Measurements from ENCODE around the gene GPX2.

Gene GPX2

DNA sequence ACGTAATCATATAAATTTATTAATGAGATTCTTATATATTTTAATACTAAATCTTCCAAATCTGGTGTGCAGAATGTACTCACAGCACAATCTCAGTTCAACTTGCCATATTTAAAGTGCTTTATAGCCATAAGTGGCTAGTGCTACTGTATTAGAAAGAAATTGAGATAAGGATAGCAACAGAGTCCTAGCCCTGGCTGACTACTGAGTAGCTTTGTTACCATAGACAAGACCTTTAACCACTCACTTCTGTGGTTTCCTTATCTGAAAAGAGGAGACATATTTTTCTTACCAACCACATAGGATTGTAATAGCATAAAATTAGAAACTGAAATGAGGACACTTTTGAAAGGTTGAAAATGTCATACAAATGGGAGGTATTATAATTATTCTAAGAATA lies 30.3 kb downstream of the GPX2 start:
- no peak for DNase-seq

DNA sequence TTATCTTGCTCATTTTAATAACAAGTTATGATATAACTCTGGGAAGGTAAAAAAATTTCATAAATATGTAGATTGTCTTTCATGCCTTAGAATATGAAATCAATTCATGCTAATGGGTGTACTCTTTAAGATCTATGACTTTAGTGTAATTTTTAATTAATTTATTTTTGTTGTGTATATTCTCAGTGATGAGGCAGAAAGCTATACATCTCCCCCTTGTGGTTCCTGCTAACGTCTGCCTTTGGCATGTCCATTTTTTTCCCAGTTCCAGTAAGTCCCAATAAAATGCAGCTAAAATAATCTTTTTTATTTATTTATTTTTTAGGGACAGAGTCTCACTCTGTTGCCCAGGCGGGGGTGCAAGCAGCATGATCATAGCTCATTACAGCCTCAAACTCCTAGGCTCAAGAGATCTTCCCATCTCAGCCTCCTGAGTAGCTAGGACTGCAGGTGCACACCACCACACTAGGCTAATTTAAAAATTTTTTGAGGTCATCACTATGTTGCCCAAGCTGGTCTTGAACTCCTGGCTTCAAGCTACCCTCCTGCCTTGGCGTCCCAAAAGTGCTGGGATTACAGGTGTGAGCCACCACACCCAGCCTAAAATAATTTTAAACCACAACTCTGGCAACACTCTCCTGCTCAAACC lies 31.6 kb downstream of the GPX2 start:
- no peak for DNase-seq

DNA sequence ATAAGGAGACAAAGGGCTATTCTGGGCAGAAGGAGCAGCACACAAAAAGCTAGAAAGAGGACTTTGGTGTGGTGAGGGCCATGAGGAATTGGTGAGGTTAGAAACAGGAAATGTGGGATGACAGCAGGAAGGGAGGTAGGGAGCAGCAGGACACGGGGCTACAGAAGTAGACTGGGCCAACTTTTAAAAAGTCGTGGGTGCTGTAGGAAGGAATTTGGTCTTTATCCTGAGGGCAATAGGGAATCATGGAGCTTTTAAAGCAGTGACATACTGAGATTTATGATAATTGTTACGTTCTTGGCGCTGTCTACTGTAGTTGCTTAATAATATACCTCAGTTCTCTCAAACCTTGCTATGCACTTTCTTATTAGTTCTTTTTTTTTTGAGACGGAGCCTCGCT lies 36.5 kb downstream of the GPX2 start:
- no peak for DNase-seq

DNA sequence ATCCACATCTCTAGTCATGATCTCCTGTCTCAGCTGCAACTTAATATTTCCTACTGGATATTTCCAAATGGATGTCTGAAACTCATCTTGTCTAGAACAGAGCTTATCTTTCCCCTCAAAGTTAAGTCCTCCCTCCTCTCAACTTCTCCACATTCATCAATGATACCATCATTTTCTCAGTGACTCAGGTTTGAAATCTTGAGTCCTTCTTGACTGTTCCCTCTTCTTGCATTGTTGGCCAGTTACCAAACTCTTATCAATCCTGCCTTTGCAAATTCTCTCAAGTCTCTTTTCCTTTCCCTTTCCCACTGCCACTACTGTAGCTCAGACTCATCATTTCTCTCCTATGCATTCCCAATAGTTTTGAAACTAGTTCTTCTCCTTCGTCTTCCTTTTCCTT lies 42.6 kb downstream of the GPX2 start:
- no peak for DNase-seq

DNA sequence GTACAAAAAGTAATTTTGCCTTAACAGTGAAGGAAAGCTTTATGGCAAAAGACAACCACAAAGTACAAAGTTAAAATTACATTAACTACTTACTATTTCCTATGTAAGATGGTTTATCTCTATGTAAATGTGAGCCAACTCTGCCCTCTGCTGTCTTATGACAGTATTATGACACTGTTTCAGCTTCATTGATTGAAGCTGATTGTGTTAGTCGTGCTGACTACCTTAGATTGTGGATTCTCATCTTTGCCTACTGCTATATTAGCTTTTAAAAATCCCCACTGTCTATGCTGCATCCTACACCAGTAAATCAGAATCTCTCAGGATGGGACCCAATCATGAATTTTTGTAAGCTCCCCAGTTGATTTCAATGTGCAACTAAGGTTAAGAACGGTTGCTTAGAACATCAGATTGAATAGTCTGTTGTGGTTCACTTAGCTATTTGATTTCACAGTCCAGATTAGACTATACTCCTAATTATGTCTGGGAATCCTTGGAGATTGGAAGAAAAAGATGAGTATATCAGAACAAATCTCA lies 50.6 kb downstream of the GPX2 start:
- DNase-seq = no peak

DNA sequence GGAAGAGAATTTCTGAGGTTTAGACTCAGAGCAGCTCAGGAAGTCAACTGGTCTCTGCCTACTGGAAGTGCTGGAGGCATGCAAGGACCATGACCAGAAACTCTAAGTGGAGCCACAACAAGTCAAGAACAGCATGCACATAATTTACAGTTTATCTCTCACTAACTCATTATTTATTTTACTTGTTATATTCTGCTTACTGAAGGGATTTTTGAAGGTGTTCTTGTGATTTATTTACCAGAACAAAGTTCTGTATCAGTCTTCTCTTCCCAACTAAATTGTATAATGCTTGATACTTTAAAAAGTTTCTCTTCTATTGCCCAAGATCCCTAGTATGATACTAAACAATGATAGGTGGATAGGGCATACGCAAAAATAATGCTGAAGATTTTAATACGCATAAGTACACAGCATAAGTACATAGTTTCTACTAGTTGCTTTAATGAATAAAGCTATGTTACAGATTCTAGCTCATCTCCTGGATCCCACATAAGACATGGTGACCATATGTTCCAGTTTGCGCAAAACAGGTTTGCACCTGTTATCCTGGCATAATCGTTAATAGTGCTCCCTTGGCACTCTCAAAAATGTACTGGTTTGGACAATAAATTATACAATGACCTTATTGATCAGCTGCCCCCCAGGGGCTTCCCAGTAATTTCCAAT lies 51.2 kb downstream of the GPX2 start:
- no peak for DNase-seq

DNA sequence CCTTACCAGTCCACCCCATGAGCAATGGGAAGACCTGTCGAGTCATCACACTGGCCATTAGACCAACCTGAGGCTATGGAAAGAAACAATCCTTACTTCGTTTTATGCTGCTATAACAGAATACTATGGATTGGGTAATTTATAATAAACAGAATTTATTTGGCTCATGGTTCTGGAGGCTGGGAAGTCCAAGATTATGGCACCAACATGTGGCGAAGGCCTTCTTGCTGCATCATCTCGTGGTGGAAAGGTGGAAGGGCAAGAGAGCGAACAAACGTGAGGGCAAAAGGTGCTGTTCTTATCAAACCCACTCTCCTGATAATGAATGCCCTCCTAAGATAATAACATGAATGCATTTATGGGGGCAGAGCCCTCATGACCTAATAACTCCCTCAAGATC lies 53.2 kb downstream of the GPX2 start:
- DNase-seq = no peak

Measured in CD4-positive, alpha-beta T cell treated with Interleukin-15 for 1 hour (primary cell).